Endothelial cell of umbilical vein (primary cell): Measurements from ENCODE around the gene TTC33. TPM values are rescaled to one million over a fixed set of nuclear protein-coding genes. Genes with fewer than 3 reads are reported as not detected.

Experiments
- BruUV-seq: library from RNA; stranded (reverse); fragments of 400-500 nt; replicated peaks from 2 replicates; lab custom pipeline; 2021; lab: Mats Ljungman, UMichigan
- CTCF ChIA-PET: fragments of 300-600, 350-600 bp; sonication (Branson Sonifier 250); formaldehyde crosslinking; loops from one replicate; lab custom pipeline; 2021; ENCODE audit warnings: antibody characterized with exemption, inconsistent platforms; lab: Charles Lee
- POLR2A ChIA-PET: fragments of 300-600, 350-600 bp; sonication (Branson Sonifier 250); formaldehyde crosslinking; loops from one replicate; lab custom pipeline; 2021; ENCODE audit warnings: antibody characterized with exemption, inconsistent platforms; lab: Charles Lee
- DNase-seq: peaks from one replicate; pipeline ENCODE4 v3.0.0-alpha.2; 2011; ENCODE audit warnings: low read depth, low spot score
- FAIRE-seq: peaks from 2 replicates; lab custom pipeline; 2011; peaks lifted over from hg19 to GRCh38; lab: Jason Lieb, UNC
- H2AFZ ChIP-seq: 2 replicates; pipeline ENCODE4 v1.6.0; 2012; ENCODE audit warnings: low read depth, low read length, control low read depth, inconsistent platforms
- H3K27ac ChIP-seq: 2 replicates; pipeline ENCODE4 v1.5.1; 2011; ENCODE audit warnings: low read depth, mild to moderate bottlenecking, control low read depth, low read length, moderate library complexity; ENCODE audit not compliant: insufficient read depth
- H3K27me3 ChIP-seq, 2 experiments: 2 replicates each; pipeline versions ENCODE4 v1.6.0 to v1.6.1; 2011; ENCODE audit warnings: low read length in 2 of 2, mixed read lengths in 1 of 2; ENCODE audit not compliant: control insufficient read depth in 2 of 2, insufficient read depth in 2 of 2
- H3K36me3 ChIP-seq, 2 experiments: 2 replicates in 1 of 2; 3 replicates in 1 of 2; pipeline ENCODE4 v1.5.1; 2011; ENCODE audit warnings: low read length in 2 of 2, mild to moderate bottlenecking in 1 of 2, moderate library complexity in 1 of 2; ENCODE audit not compliant: control insufficient read depth in 2 of 2, insufficient read depth in 2 of 2; ENCODE audit errors: extremely low read depth in 1 of 2
- H3K4me1 ChIP-seq: 3 replicates; pipeline ENCODE4 v1.5.1; 2011; ENCODE audit warnings: mild to moderate bottlenecking, low read length; ENCODE audit not compliant: control insufficient read depth, insufficient read depth; ENCODE audit errors: extremely low read depth
- H3K4me2 ChIP-seq: 2 replicates; pipeline ENCODE4 v1.6.1; 2011; ENCODE audit warnings: low read length, control low read depth, mixed read lengths; ENCODE audit not compliant: insufficient read depth
- H3K4me3 ChIP-seq, 3 experiments: fragments of 200-600 bp in 1 of 3; sonication (generic), shearing (Covaris generic) in 1 of 3; replicated peaks in 1 of 3; 2 replicates each; pipeline ENCODE4 v1.5.1; 2011 to 2016; ENCODE audit warnings: control low read depth in 3 of 3, low read length in 3 of 3, mild to moderate bottlenecking in 2 of 3, inconsistent platforms in 1 of 3, low read depth in 1 of 3, moderate library complexity in 1 of 3; ENCODE audit not compliant: insufficient read depth in 1 of 3
- H3K79me2 ChIP-seq: 2 replicates; pipeline ENCODE4 v1.6.0; 2012; ENCODE audit warnings: low read length, inconsistent platforms; ENCODE audit not compliant: control insufficient read depth, insufficient read depth
- H3K9ac ChIP-seq: replicated peaks from 2 replicates; pipeline ENCODE3; 2011; ENCODE audit warnings: low read length, control low read depth; ENCODE audit not compliant: insufficient read depth; ENCODE audit errors: extremely low read depth
- H3K9me1 ChIP-seq: replicated peaks from 3 replicates; pipeline ENCODE4 v1.6.0; 2011; ENCODE audit warnings: mild to moderate bottlenecking, low read length; ENCODE audit not compliant: control insufficient read depth, insufficient read depth; ENCODE audit errors: extremely low read depth
- H3K9me3 ChIP-seq: replicated peaks from 2 replicates; pipeline ENCODE4 v1.5.1; 2012; ENCODE audit warnings: low read length, inconsistent platforms; ENCODE audit not compliant: control insufficient read depth, insufficient read depth
- H4K20me1 ChIP-seq: replicated peaks from 2 replicates; pipeline ENCODE3; 2011; ENCODE audit warnings: mild to moderate bottlenecking, low read length; ENCODE audit not compliant: control insufficient read depth, insufficient read depth; ENCODE audit errors: extremely low read depth
- EZH2 ChIP-seq: IDR thresholded peaks from 2 replicates; pipeline ENCODE4 v1.6.1; 2012; ENCODE audit warnings: borderline replicate concordance, low read depth, mild to moderate bottlenecking, moderate library complexity, low read length, inconsistent platforms; ENCODE audit not compliant: severe bottlenecking
- FOS ChIP-seq: IDR thresholded peaks from 2 replicates; pipeline ENCODE4 v1.6.1; 2011; ENCODE audit warnings: mild to moderate bottlenecking, low read length, moderate library complexity, borderline replicate concordance; ENCODE audit not compliant: insufficient read depth
- GATA2 ChIP-seq: IDR thresholded peaks from 2 replicates; pipeline ENCODE4 v1.7.0; 2011; ENCODE audit warnings: low read depth, mild to moderate bottlenecking, moderate library complexity, mixed read lengths, low read length; ENCODE audit not compliant: insufficient read length, insufficient read depth
- JUN ChIP-seq: IDR thresholded peaks from 2 replicates; pipeline ENCODE4 v1.6.1; 2011; ENCODE audit warnings: borderline replicate concordance, low read depth; ENCODE audit not compliant: insufficient read length, insufficient read depth
- POLR2A ChIP-seq: IDR thresholded peaks from 2 replicates; pipeline ENCODE4 v1.6.1; 2012; ENCODE audit warnings: low read depth, mild to moderate bottlenecking, control low read depth, low read length
- POLR2AphosphoS5 ChIP-seq: IDR thresholded peaks from 2 replicates; pipeline ENCODE4 v1.6.1; 2012; ENCODE audit warnings: low read depth, mild to moderate bottlenecking, control low read depth, low read length, moderate library complexity; ENCODE audit not compliant: insufficient read depth
- dilution Hi-C: fragments of 300-500 bp; cut with MboI; formaldehyde crosslinking; loops from one replicate; pipeline ENCODE4 v1.15.0; 2019; ENCODE audit warnings: low sequenced_read_pairs; ENCODE audit not compliant: extremely low pct_ligation_motif_present
- intact Hi-C: fragments of 100-400 bp; cut with micrococcal nuclease; formaldehyde crosslinking; loops from one replicate; pipeline ENCODE4 v1.10.0; 2022
- polyA plus RNA-seq, 4 experiments: library from polyadenylated mRNA; depleted of rRNA in 3 of 4; stranded (reverse) in 3 of 4; unstranded in 1 of 4; fragments of >200 nt; gene quantifications; 2 replicates each; pipeline versions ENCODE4 v1.2.1 to v1.2.3, GENCODE V29; 2011 to 2012; ENCODE audit warnings: missing spikeins in 1 of 4
- total RNA-seq: library from RNA; stranded (reverse); gene quantifications from 2 replicates; pipeline ENCODE4 v1.2.3, GENCODE V29; 2021
- TF ChIP-seq, protein P1 (sequence below): IDR thresholded peaks from 2 replicates; pipeline ENCODE4 v1.6.1; 2011; ENCODE audit not compliant: insufficient read depth, insufficient read length
- TF ChIP-seq, protein P2 (sequence below), 2 donors: IDR thresholded peaks; 1 replicate in 1 of 2; 2 replicates in 1 of 2; pipeline ENCODE4 v1.5.1; 2011; ENCODE audit warnings: low read length in 2 of 2, mild to moderate bottlenecking in 2 of 2, moderate library complexity in 2 of 2, control low read depth in 1 of 2, inconsistent platforms in 1 of 2, low read depth in 1 of 2; ENCODE audit not compliant: insufficient read depth in 1 of 2; ENCODE audit errors: extremely low read depth in 1 of 2

TTC33 gene
- total and polyA plus RNA-seq, 2 donors (not counting 3 experiments of a cell fraction or from before 2014, with no cell fraction given): 2.2 to 11.7 TPM

DNA sequence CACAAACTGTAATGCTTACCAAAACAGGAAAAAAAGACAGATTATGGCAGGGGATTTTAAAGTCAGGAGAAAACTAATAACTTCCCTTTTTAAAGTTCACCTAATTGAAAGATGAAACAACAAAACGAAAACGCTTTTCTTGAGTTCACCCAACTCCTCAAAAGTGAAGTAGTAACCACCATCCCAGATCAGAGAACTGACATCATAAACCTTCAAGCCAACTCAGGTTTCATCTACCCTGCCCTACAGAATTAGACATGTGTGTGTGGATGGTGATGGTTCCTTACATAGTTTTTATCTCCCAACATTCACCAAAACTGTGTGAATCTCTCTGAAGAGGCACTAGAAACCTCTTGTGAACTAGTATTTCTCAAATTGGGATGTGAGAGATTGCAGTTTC lies 271.3 kb downstream of the TTC33 start:
- intact Hi-C loops (no loop called here), dilution Hi-C loops (no loop called here)
- no peak for FAIRE-seq
- H3K9ac ChIP-seq: no peak overlapping the region
- H4K20me1 ChIP-seq: no peaks in the 10 kb centered on the region
- H3K9me1 ChIP-seq: no peaks in the 10 kb centered on the region
- H3K27me3 ChIP-seq: no peaks in the 10 kb centered on the region
- H3K9me3 ChIP-seq: no peaks in the 10 kb centered on the region
- H3K36me3 ChIP-seq: no peaks in the 10 kb centered on the region
- no TSS peak for BruUV-seq
- H3K79me2 ChIP-seq: no peaks in the 10 kb centered on the region
- no peak overlapping the region for H3K27ac ChIP-seq
- ChIA-PET POLR2A (no interaction called here), CTCF (no interaction called here)
- H3K4me1 ChIP-seq: no peaks in the 10 kb centered on the region
- no peak for DNase-seq
- H3K4me3 ChIP-seq: no peak overlapping the region
- H2AFZ ChIP-seq: no peak overlapping the region
- TF ChIP-seq EZH2 (no peak), POLR2A (no peak), POLR2AphosphoS5 (no peak), JUN (no peak), GATA2 (no peak), FOS (no peak)
- TF ChIP-seq, protein P1, sequence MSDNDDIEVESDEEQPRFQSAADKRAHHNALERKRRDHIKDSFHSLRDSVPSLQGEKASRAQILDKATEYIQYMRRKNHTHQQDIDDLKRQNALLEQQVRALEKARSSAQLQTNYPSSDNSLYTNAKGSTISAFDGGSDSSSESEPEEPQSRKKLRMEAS: no peak
- TF ChIP-seq, protein P2, sequence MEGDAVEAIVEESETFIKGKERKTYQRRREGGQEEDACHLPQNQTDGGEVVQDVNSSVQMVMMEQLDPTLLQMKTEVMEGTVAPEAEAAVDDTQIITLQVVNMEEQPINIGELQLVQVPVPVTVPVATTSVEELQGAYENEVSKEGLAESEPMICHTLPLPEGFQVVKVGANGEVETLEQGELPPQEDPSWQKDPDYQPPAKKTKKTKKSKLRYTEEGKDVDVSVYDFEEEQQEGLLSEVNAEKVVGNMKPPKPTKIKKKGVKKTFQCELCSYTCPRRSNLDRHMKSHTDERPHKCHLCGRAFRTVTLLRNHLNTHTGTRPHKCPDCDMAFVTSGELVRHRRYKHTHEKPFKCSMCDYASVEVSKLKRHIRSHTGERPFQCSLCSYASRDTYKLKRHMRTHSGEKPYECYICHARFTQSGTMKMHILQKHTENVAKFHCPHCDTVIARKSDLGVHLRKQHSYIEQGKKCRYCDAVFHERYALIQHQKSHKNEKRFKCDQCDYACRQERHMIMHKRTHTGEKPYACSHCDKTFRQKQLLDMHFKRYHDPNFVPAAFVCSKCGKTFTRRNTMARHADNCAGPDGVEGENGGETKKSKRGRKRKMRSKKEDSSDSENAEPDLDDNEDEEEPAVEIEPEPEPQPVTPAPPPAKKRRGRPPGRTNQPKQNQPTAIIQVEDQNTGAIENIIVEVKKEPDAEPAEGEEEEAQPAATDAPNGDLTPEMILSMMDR (IDR thresholded peaks at IDR 0.05; ENCODE audit: extremely low read depth in 1 of 2, insufficient read depth in 1 of 2, low read depth in 1 of 2, low read length in 2 of 2): no peak
- H3K4me2 ChIP-seq: no peak overlapping the region
